Activated CD4-positive, alpha-beta T cell treated with anti-CD3 and anti-CD28 coated beads, Interleukin-2, amount 10 ng/mL, durations not matched to agents 24 days and 14 days (primary cell): ENCODE results near the gene PARD3B. TPM values are rescaled to one million over a fixed set of nuclear protein-coding genes. Genes with fewer than 3 reads are reported as not detected.

Source experiments
- DNase-seq: peaks from one replicate; pipeline ENCODE4 v3.0.0; 2022
- H3K27ac Mint-ChIP-seq: one replicate; pipeline ENCODE4 v1.8.0; 2022; ENCODE audit warnings: mild to moderate bottlenecking, mixed read lengths
- H3K27me3 Mint-ChIP-seq: one replicate; pipeline ENCODE4 v1.8.0; 2022; ENCODE audit warnings: mixed read lengths
- H3K36me3 Mint-ChIP-seq: one replicate; pipeline ENCODE4 v1.8.0; 2022; ENCODE audit warnings: low read depth, mild to moderate bottlenecking, mixed read lengths
- H3K4me1 Mint-ChIP-seq: one replicate; pipeline ENCODE4 v1.8.0; 2021; ENCODE audit warnings: mixed read lengths
- H3K4me3 Mint-ChIP-seq: one replicate; pipeline ENCODE4 v1.8.0; 2022; ENCODE audit warnings: mild to moderate bottlenecking, moderate library complexity, mixed read lengths
- H3K9me3 Mint-ChIP-seq: one replicate; pipeline ENCODE4 v1.8.0; 2021; ENCODE audit warnings: mixed read lengths
- intact Hi-C: fragments of 100-400 bp; cut with micrococcal nuclease; formaldehyde crosslinking; loops from one replicate; pipeline ENCODE4 v1.15.1; 2023
- total RNA-seq: library from RNA; stranded (reverse); gene quantifications from 2 replicates; pipeline ENCODE4 v1.2.3, GENCODE V29; 2022

The PARD3B gene
- total RNA-seq, 1 donor from 2014 or later, result 0.12 TPM

GRCh38 chr2:204931562-204931961 is 386.3 kb downstream of the PARD3B start:
- H3K4me3 Mint-ChIP-seq, result no peak overlapping the region
- H3K9me3 Mint-ChIP-seq, result peaks cover 11% of the 10 kb centered on the region
- intact Hi-C loops, result no loop called here
- peaks cover 2% of the 10 kb centered on the region for H3K27me3 Mint-ChIP-seq
- no peak overlapping the region for H3K27ac Mint-ChIP-seq
- DNase-seq, result no peak
- peaks cover 2% of the 10 kb centered on the region for H3K4me1 Mint-ChIP-seq
- H3K36me3 Mint-ChIP-seq, result peaks cover 2% of the 10 kb centered on the region

- intact Hi-C loops, result no loop called here
- H3K4me1 Mint-ChIP-seq, result peaks cover 2% of the 10 kb centered on the region
- no peak overlapping the region for H3K27ac Mint-ChIP-seq
Observed at GRCh38 chr2:204933735-204934374, 388.6 kb downstream of the PARD3B start.

GRCh38 chr2:204944927-204945326 is 399.7 kb downstream of the PARD3B start:
- peaks cover 45% of the 10 kb centered on the region for H3K4me1 Mint-ChIP-seq
- H3K36me3 Mint-ChIP-seq, result peaks cover 51% of the 10 kb centered on the region
- no peak overlapping the region for H3K27ac Mint-ChIP-seq
- H3K4me3 Mint-ChIP-seq, result no peak overlapping the region
- H3K27me3 Mint-ChIP-seq, result no peaks in the 10 kb centered on the region
- intact Hi-C loops, result loop anchor here (5.0 kb wide), 2 partner anchors 63 to 132 kb away; no protein-coding TSS in a partner anchor
- DNase-seq, result no peak
- peaks cover 42% of the 10 kb centered on the region for H3K9me3 Mint-ChIP-seq

More at GRCh38 chr2:204933735-204934374, 388.6 kb downstream of the PARD3B start:
- no peak for DNase-seq
- Mint-ChIP-seq H3K4me3 (no peak overlapping the region), H3K36me3 (peaks cover 6% of the 10 kb centered on the region), H3K9me3 (peaks cover 8% of the 10 kb centered on the region), H3K27me3 (peaks cover 2% of the 10 kb centered on the region)

DNA sequence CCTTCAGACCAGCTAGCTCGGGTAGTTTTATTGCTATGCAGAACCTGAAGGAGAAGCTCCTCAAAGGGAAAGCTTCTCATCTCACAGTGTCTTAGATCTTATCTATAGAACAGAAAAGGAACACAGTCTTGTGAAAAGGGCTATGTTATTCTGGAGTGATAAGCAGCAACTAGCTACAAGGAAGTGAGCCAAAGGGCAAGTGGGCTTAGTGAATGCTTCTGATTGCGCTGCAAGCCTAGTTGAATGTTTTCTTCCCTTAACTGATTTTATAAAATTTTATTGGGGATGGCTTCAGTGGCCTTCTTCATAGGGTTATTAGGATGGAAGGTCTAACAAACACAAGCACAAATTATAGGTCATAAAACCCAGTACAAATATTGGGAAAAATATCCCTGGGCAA is 400.1 kb downstream of the PARD3B start:
- Mint-ChIP-seq H3K27ac (no peak overlapping the region), H3K27me3 (no peaks in the 10 kb centered on the region), H3K4me3 (no peak overlapping the region), H3K36me3 (peaks cover 52% of the 10 kb centered on the region), H3K9me3 (peaks cover 43% of the 10 kb centered on the region), H3K4me1 (peaks cover 49% of the 10 kb centered on the region)
- DNase-seq, result no peak
- intact Hi-C loops, result loop anchor here (5.0 kb wide), 2 partner anchors 63 to 132 kb away; no protein-coding TSS in a partner anchor

DNA sequence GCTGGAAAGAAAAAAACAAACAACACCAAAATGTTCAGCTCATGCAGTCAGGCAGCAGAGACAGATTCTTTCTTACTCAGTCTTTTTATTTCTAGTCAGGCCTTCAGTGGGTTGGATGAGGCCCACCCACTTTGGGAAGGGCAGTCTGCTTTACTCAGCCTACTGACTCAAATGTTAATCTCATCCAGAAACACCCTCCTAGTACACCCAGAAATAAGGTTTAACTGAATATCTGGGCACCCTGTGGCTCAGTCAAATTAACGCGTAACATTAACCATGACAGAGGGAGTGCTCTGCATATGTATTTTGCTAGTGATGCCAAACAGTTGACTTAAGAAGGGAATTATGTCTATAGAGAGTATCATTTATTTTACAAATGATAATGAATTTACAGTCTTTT is 401.6 kb downstream of the PARD3B start:
- H3K36me3 Mint-ChIP-seq, result peaks cover 56% of the 10 kb centered on the region
- intact Hi-C loops, result loop anchor here (5.0 kb wide), 2 partner anchors 65 to 130 kb away; no protein-coding TSS in a partner anchor
- no peak overlapping the region for H3K4me3 Mint-ChIP-seq
- peaks cover 51% of the 10 kb centered on the region for H3K9me3 Mint-ChIP-seq
- no peak for DNase-seq
- H3K27ac Mint-ChIP-seq, result no peak overlapping the region
- H3K27me3 Mint-ChIP-seq, result no peaks in the 10 kb centered on the region
- peaks cover 59% of the 10 kb centered on the region for H3K4me1 Mint-ChIP-seq

GRCh38 chr2:204947405-204947804 is 402.1 kb downstream of the PARD3B start:
- no peak for DNase-seq
- peaks cover 54% of the 10 kb centered on the region for H3K36me3 Mint-ChIP-seq
- H3K4me3 Mint-ChIP-seq, result peak overlapping the region; percentile 37
- peak overlapping the region; percentile 58 for H3K27ac Mint-ChIP-seq
- intact Hi-C loops, result loop anchor here (5.0 kb wide), 2 partner anchors 65 to 130 kb away; no protein-coding TSS in a partner anchor
- H3K27me3 Mint-ChIP-seq, result no peaks in the 10 kb centered on the region
- peaks cover 56% of the 10 kb centered on the region for H3K4me1 Mint-ChIP-seq
- peaks cover 49% of the 10 kb centered on the region for H3K9me3 Mint-ChIP-seq

GRCh38 chr2:204948024-204948763 is 402.9 kb downstream of the PARD3B start:
- peak overlapping the region; percentile 75 for H3K27ac Mint-ChIP-seq
- peak overlapping the region; percentile 52 for H3K4me3 Mint-ChIP-seq
- peak; percentile 78 for DNase-seq
- H3K4me1 Mint-ChIP-seq, result peaks cover 57% of the 10 kb centered on the region
- no peaks in the 10 kb centered on the region for H3K27me3 Mint-ChIP-seq
- intact Hi-C loops, result loop anchor here (1.0 to 5.0 kb wide), 6 partner anchors 23 to 735 kb away; partner anchors contain the start of gene NRP2
- H3K9me3 Mint-ChIP-seq, result peaks cover 48% of the 10 kb centered on the region
- peaks cover 54% of the 10 kb centered on the region for H3K36me3 Mint-ChIP-seq

DNA sequence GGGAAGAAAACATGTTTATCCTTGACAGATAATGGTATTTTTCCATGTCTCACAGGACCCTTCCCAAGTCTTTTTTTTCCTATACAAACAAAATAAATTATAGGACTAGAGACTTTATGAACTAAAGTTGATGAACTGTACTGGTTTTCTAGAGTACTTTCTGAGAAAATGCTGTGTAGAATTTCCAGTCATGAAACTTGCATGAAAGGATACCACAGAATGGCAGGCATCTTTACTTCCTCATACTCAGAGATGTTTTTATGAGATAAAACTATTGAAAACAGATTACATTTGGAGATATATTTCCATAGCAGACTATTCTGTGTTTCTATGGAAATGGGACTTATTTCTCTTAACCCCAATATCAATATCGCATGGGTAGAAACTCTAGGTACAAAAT is 403.5 kb downstream of the PARD3B start:
- intact Hi-C loops, result loop anchor here (1.0 to 5.0 kb wide), 6 partner anchors 22 to 734 kb away; partner anchors contain the start of gene NRP2
- peaks cover 49% of the 10 kb centered on the region for H3K36me3 Mint-ChIP-seq
- DNase-seq, result peak; percentile 66
- H3K4me1 Mint-ChIP-seq, result peaks cover 58% of the 10 kb centered on the region
- H3K27me3 Mint-ChIP-seq, result no peaks in the 10 kb centered on the region
- peak overlapping the region; percentile 52 for H3K4me3 Mint-ChIP-seq
- peaks cover 42% of the 10 kb centered on the region for H3K9me3 Mint-ChIP-seq
- H3K27ac Mint-ChIP-seq, result peak overlapping the region; percentile 75

DNA sequence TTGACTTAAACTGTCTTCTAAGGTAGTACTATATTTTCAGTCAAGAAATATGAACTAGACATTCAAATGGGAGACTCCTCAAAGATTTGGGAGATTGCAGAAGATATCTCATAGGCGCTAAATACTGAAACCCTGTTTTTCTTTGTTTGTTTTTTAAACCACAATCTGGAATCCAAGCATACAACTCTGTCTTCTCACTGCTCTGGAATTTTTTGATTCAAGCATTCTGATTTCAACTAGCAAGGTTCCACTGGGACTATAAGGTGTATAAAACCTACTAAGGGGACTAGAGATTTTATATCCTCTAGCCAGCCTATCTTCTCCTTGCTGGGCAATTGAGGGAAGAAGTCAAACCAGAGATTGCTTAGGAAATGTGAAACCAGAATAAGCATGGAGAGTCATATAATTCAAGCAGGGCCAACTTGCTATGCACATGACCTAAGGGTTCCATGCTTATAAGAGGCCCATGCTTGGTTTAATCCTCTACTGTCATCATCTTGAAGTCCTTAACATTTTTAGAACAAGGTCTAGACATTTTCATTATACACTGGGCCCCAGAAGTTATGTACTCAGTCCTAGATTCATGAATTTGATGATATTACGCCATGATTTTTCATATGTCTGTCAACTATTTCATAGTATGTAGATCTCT is 405.5 kb downstream of the PARD3B start:
- H3K4me1 Mint-ChIP-seq, result peaks cover 50% of the 10 kb centered on the region

GRCh38 chr2:204958371-204958770 is 413.1 kb downstream of the PARD3B start:
- Mint-ChIP-seq H3K27ac (peak overlapping the region; percentile 53), H3K36me3 (peaks cover 14% of the 10 kb centered on the region), H3K4me1 (peaks cover 30% of the 10 kb centered on the region), H3K27me3 (no peaks in the 10 kb centered on the region), H3K9me3 (peaks cover 24% of the 10 kb centered on the region), H3K4me3 (peak overlapping the region; percentile 68)
- no peak for DNase-seq
- intact Hi-C loops, result no loop called here

More for the DNA sequence above, 405.5 kb downstream of the PARD3B start:
- H3K27ac Mint-ChIP-seq, result no peak overlapping the region
- no peaks in the 10 kb centered on the region for H3K27me3 Mint-ChIP-seq
- H3K9me3 Mint-ChIP-seq, result peaks cover 28% of the 10 kb centered on the region
- H3K36me3 Mint-ChIP-seq, result peaks cover 34% of the 10 kb centered on the region
- intact Hi-C loops, result loop anchor here (1.0 kb wide), 1 partner anchor 16 kb away; no protein-coding TSS in a partner anchor
- H3K4me3 Mint-ChIP-seq, result no peak overlapping the region
- DNase-seq, result no peak

DNA sequence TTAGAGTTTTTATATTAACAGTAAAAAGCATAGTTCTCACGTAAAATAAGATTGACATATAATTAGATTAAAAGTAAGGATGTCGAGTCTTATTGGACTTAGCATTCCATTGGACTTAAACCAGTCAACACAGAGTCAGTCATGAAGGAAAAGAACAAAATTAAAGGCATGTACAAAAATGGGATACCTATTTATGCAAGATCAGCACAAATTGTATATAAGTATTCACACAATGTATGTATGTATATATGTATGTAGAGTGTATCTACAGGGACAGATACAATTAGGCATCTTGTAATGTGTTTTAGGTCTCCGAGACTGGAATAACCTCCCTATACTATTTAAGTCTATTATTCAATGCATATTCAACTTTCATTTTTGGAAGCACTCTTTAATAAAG is 419.1 kb downstream of the PARD3B start:
- Mint-ChIP-seq H3K4me1 (peaks cover 41% of the 10 kb centered on the region), H3K36me3 (peaks cover 18% of the 10 kb centered on the region), H3K9me3 (peaks cover 21% of the 10 kb centered on the region), H3K27ac (no peak overlapping the region), H3K4me3 (no peak overlapping the region), H3K27me3 (no peaks in the 10 kb centered on the region)
- DNase-seq, result no peak
- intact Hi-C loops, result loop anchor here (10.0 kb wide), 1 partner anchor 860 kb away; no protein-coding TSS in a partner anchor

- Mint-ChIP-seq H3K4me1 (peaks cover 49% of the 10 kb centered on the region), H3K9me3 (peaks cover 19% of the 10 kb centered on the region), H3K27me3 (no peaks in the 10 kb centered on the region), H3K36me3 (peaks cover 19% of the 10 kb centered on the region), H3K27ac (no peak overlapping the region), H3K4me3 (no peak overlapping the region)
- intact Hi-C loops, result loop anchor here (10.0 kb wide), 1 partner anchor 861 kb away; no protein-coding TSS in a partner anchor
- no peak for DNase-seq
Observed at GRCh38 chr2:204966245-204966644, 421.0 kb downstream of the PARD3B start.

DNA sequence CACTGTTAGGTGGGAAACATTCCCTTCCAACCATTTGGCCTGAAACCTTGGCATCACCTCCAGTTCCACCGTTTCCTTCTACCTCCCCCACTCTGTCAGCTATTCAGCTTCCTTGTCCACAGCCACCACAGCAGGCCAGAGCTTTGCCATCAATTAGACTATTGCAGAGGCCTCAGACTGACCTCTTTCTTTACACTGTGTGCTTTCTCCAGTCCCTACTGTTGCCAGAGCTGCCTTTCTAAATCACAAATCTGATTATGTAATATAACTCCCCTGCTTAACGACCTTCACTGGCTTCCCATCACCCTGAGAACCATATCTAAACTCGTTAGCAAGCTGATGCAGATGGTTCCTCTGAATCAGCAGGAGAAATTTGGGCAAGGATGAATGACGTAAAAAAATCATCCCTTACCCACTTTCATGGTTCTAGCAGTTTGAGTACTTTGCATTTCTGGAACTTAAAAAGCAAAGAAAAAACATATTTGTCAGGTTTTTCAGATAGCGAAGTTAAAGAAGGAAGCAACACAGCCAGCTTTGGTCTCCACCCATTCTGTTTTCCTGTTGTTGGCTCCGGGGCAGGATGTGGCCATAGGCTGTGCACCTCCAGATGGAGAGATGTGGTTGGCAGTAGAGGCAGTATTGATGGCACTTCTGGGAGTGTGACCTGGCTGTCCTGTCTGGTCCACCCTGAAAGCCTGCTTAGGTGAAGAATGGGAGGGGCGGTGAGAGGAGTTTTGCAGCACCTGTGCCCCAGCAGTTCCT is 422.1 kb downstream of the PARD3B start:
- Mint-ChIP-seq H3K4me3 (peak overlapping the region; percentile 57), H3K27me3 (no peaks in the 10 kb centered on the region)

More for the DNA sequence above, 422.1 kb downstream of the PARD3B start:
- intact Hi-C loops, result loop anchor here (1.0 to 10.0 kb wide), 2 partner anchors 17 to 863 kb away; no protein-coding TSS in a partner anchor
- Mint-ChIP-seq H3K27ac (peak overlapping the region; percentile 88), H3K36me3 (peaks cover 15% of the 10 kb centered on the region), H3K9me3 (peaks cover 13% of the 10 kb centered on the region), H3K4me1 (peaks cover 47% of the 10 kb centered on the region)
- DNase-seq, result peak; percentile 91
